HEK293 (cell line): ENCODE results near the gene EML1.

Source experiments
- CTCF ChIA-PET: fragments of 350-600 bp; formaldehyde crosslinking; extraction: SDS; loops from one replicate; lab custom pipeline; 2021; ENCODE audit warnings: antibody characterized with exemption; lab: Yijun Ruan, JAX
- POLR2A ChIA-PET: fragments of 300-600 bp; formaldehyde crosslinking; extraction: SDS; loops from one replicate; lab custom pipeline; 2020; ENCODE audit warnings: antibody characterized with exemption, inconsistent platforms; lab: Yijun Ruan, JAX
- H3K27ac ChIP-seq: fragments of 200-500 bp; sonication (Bioruptor generic); 2 replicates; pipeline ENCODE4 v1.5.1; 2014; ENCODE audit warnings: low read depth, low read length, control low read depth, inconsistent platforms; ENCODE audit errors: extremely low read depth
- H3K36me3 ChIP-seq, 2 experiments: fragments of 200-500 bp in 1 of 2; sonication (Bioruptor generic) in 1 of 2; 1 replicate in 1 of 2; 2 replicates in 1 of 2; pipeline ENCODE4 v1.5.1; 2014 to 2017; ENCODE audit warnings: inconsistent platforms in 2 of 2, low read length in 2 of 2; ENCODE audit not compliant: control insufficient read depth in 2 of 2, insufficient read depth in 1 of 2
- H3K4me1 ChIP-seq: fragments of 200-500 bp; sonication (Bioruptor generic); 2 replicates; pipeline ENCODE4 v1.5.1; 2014; ENCODE audit warnings: mild to moderate bottlenecking, low read length, inconsistent platforms; ENCODE audit not compliant: control insufficient read depth, insufficient read depth
- H3K4me3 ChIP-seq: 2 replicates; pipeline ENCODE4 v1.5.1; 2011; ENCODE audit warnings: low read depth, mild to moderate bottlenecking, control low read depth, low read length, moderate library complexity
- H3K9me3 ChIP-seq: fragments of 200-500 bp; sonication (Bioruptor generic); 2 replicates; pipeline ENCODE4 v1.5.1; 2014; ENCODE audit warnings: low read depth, low read length, inconsistent platforms; ENCODE audit not compliant: control insufficient read depth, insufficient read depth
- HOXA7 ChIP-seq: sonication (generic); formaldehyde crosslinking; IDR thresholded peaks from 2 replicates; pipeline ENCODE4 v1.8.1; 2022; ENCODE audit warnings: missing genetic modification reagents, borderline replicate concordance
- SALL2 ChIP-seq: fragments of 450-650 bp; formaldehyde crosslinking; IDR thresholded peaks from 2 replicates; pipeline ENCODE4 v1.5.0; 2017; ENCODE audit warnings: missing biosample characterization, mild to moderate bottlenecking, missing genetic modification characterization, borderline replicate concordance
- ZNF133 ChIP-seq: fragments of 450-650 bp; formaldehyde crosslinking; IDR thresholded peaks from 2 replicates; pipeline ENCODE4 v1.5.1; 2016; ENCODE audit warnings: missing biosample characterization, missing genetic modification characterization
- ZNF140 ChIP-seq: fragments of 450-650 bp; formaldehyde crosslinking; IDR thresholded peaks from 2 replicates; pipeline ENCODE4 v1.5.1; 2016; ENCODE audit warnings: missing biosample characterization, missing genetic modification characterization
- ZNF19 ChIP-seq: fragments of 450-650 bp; formaldehyde crosslinking; IDR thresholded peaks from 2 replicates; pipeline ENCODE4; 2016; ENCODE audit warnings: missing biosample characterization, missing genetic modification characterization, low read depth
- ZNF23 ChIP-seq: fragments of 450-650 bp; formaldehyde crosslinking; IDR thresholded peaks from 2 replicates; pipeline ENCODE4 v1.5.1; 2016; ENCODE audit warnings: missing biosample characterization, missing genetic modification characterization, borderline replicate concordance
- ZNF341 ChIP-seq: fragments of 450-650 bp; formaldehyde crosslinking; IDR thresholded peaks from 2 replicates; pipeline ENCODE4; 2016; ENCODE audit warnings: low read depth, missing biosample characterization, missing genetic modification characterization
- ZNF404 ChIP-seq: fragments of 450-650 bp; formaldehyde crosslinking; IDR thresholded peaks from 2 replicates; pipeline ENCODE4 v1.5.1; 2017; ENCODE audit warnings: missing biosample characterization, missing genetic modification characterization
- ZNF561 ChIP-seq: fragments of 450-650 bp; IDR thresholded peaks from 2 replicates; pipeline ENCODE4 v1.5.1; 2018; ENCODE audit warnings: missing biosample characterization, missing genetic modification characterization, borderline replicate concordance
- ZNF621 ChIP-seq: fragments of 450-650 bp; formaldehyde crosslinking; IDR thresholded peaks from 2 replicates; pipeline ENCODE4 v1.5.1; 2017; ENCODE audit warnings: missing biosample characterization, missing genetic modification characterization
- ZNF792 ChIP-seq: fragments of 450-650 bp; formaldehyde crosslinking; IDR thresholded peaks from 2 replicates; pipeline ENCODE4 v1.5.1; 2016; ENCODE audit warnings: missing biosample characterization, missing genetic modification characterization
- ZNF830 ChIP-seq: fragments of 450-650 bp; IDR thresholded peaks from 2 replicates; pipeline ENCODE4 v1.5.0; 2018; ENCODE audit warnings: missing biosample characterization, missing genetic modification characterization, low read depth, mild to moderate bottlenecking, moderate library complexity
- ZXDB ChIP-seq: fragments of 450-650 bp; formaldehyde crosslinking; IDR thresholded peaks from 2 replicates; pipeline ENCODE4 v1.5.1; 2016; ENCODE audit warnings: missing biosample characterization, missing genetic modification characterization
- TF ChIP-seq, protein P1 (sequence below): fragments of 450-650 bp; formaldehyde crosslinking; IDR thresholded peaks from 2 replicates; pipeline ENCODE4 v1.5.1; 2016; ENCODE audit warnings: missing biosample characterization, missing genetic modification characterization, borderline replicate concordance
- TF ChIP-seq, protein P2 (sequence below): fragments of 450-650 bp; formaldehyde crosslinking; IDR thresholded peaks from 2 replicates; pipeline ENCODE4 v1.5.1; 2016; ENCODE audit warnings: missing biosample characterization, missing genetic modification characterization
- TF ChIP-seq, protein P3 (sequence below): fragments of 450-650 bp; formaldehyde crosslinking; optimal IDR thresholded peaks from 2 replicates; pipeline ENCODE3; 2016; ENCODE audit warnings: missing biosample characterization, mild to moderate bottlenecking, missing genetic modification characterization
- TF ChIP-seq, protein P4 (sequence below): fragments of 450-650 bp; formaldehyde crosslinking; IDR thresholded peaks from 2 replicates; pipeline ENCODE4 v1.5.1; 2017; ENCODE audit warnings: missing biosample characterization, missing genetic modification characterization
- TF ChIP-seq, protein P5 (sequence below): fragments of 450-650 bp; formaldehyde crosslinking; IDR thresholded peaks from 2 replicates; pipeline ENCODE4 v1.5.1; 2016; ENCODE audit warnings: missing biosample characterization, missing genetic modification characterization, low read depth
- TF ChIP-seq, protein P6 (sequence below): fragments of 450-650 bp; formaldehyde crosslinking; IDR thresholded peaks from 2 replicates; pipeline ENCODE4 v1.5.1; 2017; ENCODE audit warnings: missing biosample characterization, mild to moderate bottlenecking, missing genetic modification characterization, moderate library complexity
- TF ChIP-seq, protein P7 (sequence below): fragments of 450-650 bp; formaldehyde crosslinking; IDR thresholded peaks from 2 replicates; pipeline ENCODE4 v1.5.1; 2017; ENCODE audit warnings: missing biosample characterization, missing genetic modification characterization
- TF ChIP-seq, protein P8 (sequence below): fragments of 450-650 bp; formaldehyde crosslinking; IDR thresholded peaks from 2 replicates; pipeline ENCODE4 v1.5.1; 2016; ENCODE audit warnings: missing biosample characterization, missing genetic modification characterization

Gene EML1

DNA sequence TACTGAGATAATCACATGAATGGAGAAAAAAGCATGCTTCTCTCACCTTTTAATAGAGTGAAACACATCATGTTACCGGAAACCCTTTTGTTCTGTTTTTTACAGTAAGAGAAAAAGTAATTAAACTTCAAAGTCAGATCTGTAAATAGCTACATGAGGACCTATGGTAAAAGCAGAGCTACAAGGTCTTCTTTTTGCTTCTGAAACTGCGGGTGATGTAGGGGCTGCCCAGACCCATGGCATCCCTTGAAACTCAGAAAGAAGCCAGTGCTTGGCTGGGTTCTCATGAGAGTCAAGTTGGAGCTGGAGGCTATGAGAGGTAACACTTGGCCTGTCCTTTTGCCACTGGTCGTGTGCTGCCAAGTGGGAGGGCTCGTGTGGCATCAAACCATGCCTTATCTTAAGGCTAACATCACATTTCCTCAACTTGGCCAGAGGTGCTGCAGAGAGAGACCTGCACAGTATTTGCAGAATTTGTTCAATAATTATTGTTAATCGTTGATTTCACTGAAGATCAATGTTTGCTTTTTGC, 47.6 kb downstream of the EML1 start:
- Histone ChIP-seq H3K27ac (no peak overlapping the region), H3K4me1 (peaks cover 34% of the 10 kb centered on the region), H3K9me3 (no peaks in the 10 kb centered on the region), H3K4me3 (no peak overlapping the region), H3K36me3 (no peaks in the 10 kb centered on the region)
- ChIA-PET CTCF (interaction anchor here (0.9 to 1.0 kb wide), 2 partner anchors 110 to 153 kb away, joined by 3 read pairs; no protein-coding TSS in a partner anchor), POLR2A (interaction anchor here (1.1 kb wide), 1 partner anchor 19 kb away, joined by 3 read pairs; no protein-coding TSS in a partner anchor)
- TF ChIP-seq ZNF140: no peak
- TF ChIP-seq, protein P1, sequence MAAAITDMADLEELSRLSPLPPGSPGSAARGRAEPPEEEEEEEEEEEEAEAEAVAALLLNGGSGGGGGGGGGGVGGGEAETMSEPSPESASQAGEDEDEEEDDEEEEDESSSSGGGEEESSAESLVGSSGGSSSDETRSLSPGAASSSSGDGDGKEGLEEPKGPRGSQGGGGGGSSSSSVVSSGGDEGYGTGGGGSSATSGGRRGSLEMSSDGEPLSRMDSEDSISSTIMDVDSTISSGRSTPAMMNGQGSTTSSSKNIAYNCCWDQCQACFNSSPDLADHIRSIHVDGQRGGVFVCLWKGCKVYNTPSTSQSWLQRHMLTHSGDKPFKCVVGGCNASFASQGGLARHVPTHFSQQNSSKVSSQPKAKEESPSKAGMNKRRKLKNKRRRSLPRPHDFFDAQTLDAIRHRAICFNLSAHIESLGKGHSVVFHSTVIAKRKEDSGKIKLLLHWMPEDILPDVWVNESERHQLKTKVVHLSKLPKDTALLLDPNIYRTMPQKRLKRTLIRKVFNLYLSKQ: no peak
- TF ChIP-seq, protein P2, sequence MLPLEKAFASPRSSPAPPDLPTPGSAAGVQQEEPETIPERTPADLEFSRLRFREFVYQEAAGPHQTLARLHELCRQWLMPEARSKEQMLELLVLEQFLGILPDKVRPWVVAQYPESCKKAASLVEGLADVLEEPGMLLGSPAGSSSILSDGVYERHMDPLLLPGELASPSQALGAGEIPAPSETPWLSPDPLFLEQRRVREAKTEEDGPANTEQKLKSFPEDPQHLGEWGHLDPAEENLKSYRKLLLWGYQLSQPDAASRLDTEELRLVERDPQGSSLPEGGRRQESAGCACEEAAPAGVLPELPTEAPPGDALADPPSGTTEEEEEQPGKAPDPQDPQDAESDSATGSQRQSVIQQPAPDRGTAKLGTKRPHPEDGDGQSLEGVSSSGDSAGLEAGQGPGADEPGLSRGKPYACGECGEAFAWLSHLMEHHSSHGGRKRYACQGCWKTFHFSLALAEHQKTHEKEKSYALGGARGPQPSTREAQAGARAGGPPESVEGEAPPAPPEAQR (tag by site-specific recombination): no peak
- no peak for TF ChIP-seq ZXDB (tag by site-specific recombination)
- TF ChIP-seq HOXA7 (CRISPR knock-in tag): no peak
- TF ChIP-seq ZNF792 (tag by site-specific recombination): no peak
- TF ChIP-seq, protein P3, sequence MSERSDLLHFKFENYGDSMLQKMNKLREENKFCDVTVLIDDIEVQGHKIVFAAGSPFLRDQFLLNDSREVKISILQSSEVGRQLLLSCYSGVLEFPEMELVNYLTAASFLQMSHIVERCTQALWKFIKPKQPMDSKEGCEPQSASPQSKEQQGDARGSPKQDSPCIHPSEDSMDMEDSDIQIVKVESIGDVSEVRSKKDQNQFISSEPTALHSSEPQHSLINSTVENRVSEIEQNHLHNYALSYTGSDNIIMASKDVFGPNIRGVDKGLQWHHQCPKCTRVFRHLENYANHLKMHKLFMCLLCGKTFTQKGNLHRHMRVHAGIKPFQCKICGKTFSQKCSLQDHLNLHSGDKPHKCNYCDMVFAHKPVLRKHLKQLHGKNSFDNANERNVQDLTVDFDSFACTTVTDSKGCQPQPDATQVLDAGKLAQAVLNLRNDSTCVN (tag by site-specific recombination): no peak
- no peak for TF ChIP-seq ZNF561 (tag by site-specific recombination)
- no peak for TF ChIP-seq ZNF19
- TF ChIP-seq, protein P4, sequence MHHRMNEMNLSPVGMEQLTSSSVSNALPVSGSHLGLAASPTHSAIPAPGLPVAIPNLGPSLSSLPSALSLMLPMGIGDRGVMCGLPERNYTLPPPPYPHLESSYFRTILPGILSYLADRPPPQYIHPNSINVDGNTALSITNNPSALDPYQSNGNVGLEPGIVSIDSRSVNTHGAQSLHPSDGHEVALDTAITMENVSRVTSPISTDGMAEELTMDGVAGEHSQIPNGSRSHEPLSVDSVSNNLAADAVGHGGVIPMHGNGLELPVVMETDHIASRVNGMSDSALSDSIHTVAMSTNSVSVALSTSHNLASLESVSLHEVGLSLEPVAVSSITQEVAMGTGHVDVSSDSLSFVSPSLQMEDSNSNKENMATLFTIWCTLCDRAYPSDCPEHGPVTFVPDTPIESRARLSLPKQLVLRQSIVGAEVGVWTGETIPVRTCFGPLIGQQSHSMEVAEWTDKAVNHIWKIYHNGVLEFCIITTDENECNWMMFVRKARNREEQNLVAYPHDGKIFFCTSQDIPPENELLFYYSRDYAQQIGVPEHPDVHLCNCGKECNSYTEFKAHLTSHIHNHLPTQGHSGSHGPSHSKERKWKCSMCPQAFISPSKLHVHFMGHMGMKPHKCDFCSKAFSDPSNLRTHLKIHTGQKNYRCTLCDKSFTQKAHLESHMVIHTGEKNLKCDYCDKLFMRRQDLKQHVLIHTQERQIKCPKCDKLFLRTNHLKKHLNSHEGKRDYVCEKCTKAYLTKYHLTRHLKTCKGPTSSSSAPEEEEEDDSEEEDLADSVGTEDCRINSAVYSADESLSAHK (tag by site-specific recombination): peak; percentile 90
- no peak for TF ChIP-seq ZNF830
- TF ChIP-seq, protein P5, sequence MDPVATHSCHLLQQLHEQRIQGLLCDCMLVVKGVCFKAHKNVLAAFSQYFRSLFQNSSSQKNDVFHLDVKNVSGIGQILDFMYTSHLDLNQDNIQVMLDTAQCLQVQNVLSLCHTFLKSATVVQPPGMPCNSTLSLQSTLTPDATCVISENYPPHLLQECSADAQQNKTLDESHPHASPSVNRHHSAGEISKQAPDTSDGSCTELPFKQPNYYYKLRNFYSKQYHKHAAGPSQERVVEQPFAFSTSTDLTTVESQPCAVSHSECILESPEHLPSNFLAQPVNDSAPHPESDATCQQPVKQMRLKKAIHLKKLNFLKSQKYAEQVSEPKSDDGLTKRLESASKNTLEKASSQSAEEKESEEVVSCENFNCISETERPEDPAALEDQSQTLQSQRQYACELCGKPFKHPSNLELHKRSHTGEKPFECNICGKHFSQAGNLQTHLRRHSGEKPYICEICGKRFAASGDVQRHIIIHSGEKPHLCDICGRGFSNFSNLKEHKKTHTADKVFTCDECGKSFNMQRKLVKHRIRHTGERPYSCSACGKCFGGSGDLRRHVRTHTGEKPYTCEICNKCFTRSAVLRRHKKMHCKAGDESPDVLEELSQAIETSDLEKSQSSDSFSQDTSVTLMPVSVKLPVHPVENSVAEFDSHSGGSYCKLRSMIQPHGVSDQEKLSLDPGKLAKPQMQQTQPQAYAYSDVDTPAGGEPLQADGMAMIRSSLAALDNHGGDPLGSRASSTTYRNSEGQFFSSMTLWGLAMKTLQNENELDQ: no peak
- TF ChIP-seq, protein P6, sequence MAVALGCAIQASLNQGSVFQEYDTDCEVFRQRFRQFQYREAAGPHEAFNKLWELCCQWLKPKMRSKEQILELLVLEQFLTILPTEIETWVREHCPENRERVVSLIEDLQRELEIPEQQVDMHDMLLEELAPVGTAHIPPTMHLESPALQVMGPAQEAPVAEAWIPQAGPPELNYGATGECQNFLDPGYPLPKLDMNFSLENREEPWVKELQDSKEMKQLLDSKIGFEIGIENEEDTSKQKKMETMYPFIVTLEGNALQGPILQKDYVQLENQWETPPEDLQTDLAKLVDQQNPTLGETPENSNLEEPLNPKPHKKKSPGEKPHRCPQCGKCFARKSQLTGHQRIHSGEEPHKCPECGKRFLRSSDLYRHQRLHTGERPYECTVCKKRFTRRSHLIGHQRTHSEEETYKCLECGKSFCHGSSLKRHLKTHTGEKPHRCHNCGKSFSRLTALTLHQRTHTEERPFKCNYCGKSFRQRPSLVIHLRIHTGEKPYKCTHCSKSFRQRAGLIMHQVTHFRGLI: no peak
- no peak for TF ChIP-seq ZNF404 (tag by site-specific recombination)
- no peak for TF ChIP-seq SALL2
- no peak for TF ChIP-seq ZNF23 (tag by site-specific recombination)
- no peak for TF ChIP-seq ZNF621 (tag by site-specific recombination)
- TF ChIP-seq ZNF341 (tag by site-specific recombination): no peak
- TF ChIP-seq, protein P7, sequence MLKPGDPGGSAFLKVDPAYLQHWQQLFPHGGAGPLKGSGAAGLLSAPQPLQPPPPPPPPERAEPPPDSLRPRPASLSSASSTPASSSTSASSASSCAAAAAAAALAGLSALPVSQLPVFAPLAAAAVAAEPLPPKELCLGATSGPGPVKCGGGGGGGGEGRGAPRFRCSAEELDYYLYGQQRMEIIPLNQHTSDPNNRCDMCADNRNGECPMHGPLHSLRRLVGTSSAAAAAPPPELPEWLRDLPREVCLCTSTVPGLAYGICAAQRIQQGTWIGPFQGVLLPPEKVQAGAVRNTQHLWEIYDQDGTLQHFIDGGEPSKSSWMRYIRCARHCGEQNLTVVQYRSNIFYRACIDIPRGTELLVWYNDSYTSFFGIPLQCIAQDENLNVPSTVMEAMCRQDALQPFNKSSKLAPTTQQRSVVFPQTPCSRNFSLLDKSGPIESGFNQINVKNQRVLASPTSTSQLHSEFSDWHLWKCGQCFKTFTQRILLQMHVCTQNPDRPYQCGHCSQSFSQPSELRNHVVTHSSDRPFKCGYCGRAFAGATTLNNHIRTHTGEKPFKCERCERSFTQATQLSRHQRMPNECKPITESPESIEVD (tag by site-specific recombination): peak; percentile 89
- TF ChIP-seq, protein P8, sequence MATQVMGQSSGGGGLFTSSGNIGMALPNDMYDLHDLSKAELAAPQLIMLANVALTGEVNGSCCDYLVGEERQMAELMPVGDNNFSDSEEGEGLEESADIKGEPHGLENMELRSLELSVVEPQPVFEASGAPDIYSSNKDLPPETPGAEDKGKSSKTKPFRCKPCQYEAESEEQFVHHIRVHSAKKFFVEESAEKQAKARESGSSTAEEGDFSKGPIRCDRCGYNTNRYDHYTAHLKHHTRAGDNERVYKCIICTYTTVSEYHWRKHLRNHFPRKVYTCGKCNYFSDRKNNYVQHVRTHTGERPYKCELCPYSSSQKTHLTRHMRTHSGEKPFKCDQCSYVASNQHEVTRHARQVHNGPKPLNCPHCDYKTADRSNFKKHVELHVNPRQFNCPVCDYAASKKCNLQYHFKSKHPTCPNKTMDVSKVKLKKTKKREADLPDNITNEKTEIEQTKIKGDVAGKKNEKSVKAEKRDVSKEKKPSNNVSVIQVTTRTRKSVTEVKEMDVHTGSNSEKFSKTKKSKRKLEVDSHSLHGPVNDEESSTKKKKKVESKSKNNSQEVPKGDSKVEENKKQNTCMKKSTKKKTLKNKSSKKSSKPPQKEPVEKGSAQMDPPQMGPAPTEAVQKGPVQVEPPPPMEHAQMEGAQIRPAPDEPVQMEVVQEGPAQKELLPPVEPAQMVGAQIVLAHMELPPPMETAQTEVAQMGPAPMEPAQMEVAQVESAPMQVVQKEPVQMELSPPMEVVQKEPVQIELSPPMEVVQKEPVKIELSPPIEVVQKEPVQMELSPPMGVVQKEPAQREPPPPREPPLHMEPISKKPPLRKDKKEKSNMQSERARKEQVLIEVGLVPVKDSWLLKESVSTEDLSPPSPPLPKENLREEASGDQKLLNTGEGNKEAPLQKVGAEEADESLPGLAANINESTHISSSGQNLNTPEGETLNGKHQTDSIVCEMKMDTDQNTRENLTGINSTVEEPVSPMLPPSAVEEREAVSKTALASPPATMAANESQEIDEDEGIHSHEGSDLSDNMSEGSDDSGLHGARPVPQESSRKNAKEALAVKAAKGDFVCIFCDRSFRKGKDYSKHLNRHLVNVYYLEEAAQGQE: no peak
- TF ChIP-seq ZNF133 (tag by site-specific recombination): no peak
